ENCODE data around the gene GANC.
"Not testable (repeated sequence)": the region's sequence is repeated elsewhere in the genome, so short reads cannot be mapped to it uniquely, and the experiment has no call there.

Gene GANC

GRCh38 chr15:42272939-42273899 lies at the start of gene GANC, which contains the start of gene TMEM87A:
Gene GANC, plus strand, starts transcription at chr15:42273201. Its CDS starts 1,281 bp downstream, at chr15:42274482.
Gene TMEM87A, minus strand, starts transcription at chr15:42273433. Its CDS starts 35 bp downstream, at chr15:42273398.
- DNase-seq: peak; percentile 92

- no peak for DNase-seq
Measured at GRCh38 chr15:42226648-42227047, 46.4 kb upstream of the GANC start.

GRCh38 chr15:42228036-42228435 lies 45.0 kb upstream of the GANC start:
- DNase-seq: no peak

GRCh38 chr15:42228981-42229380 lies 44.0 kb upstream of the GANC start:
- DNase-seq: not testable (repeated sequence)

- no peak for DNase-seq
Measured at GRCh38 chr15:42231088-42231487, 41.9 kb upstream of the GANC start.

- no peak for DNase-seq
Measured at GRCh38 chr15:42232606-42233005, 40.4 kb upstream of the GANC start.

- DNase-seq: no peak
Measured at GRCh38 chr15:42233107-42233506, 39.9 kb upstream of the GANC start.

GRCh38 chr15:42239528-42240182 lies 33.3 kb upstream of the GANC start:
- DNase-seq: no peak

- DNase-seq: no peak
Measured at GRCh38 chr15:42240823-42241222, 32.2 kb upstream of the GANC start.

- no peak for DNase-seq
Measured at GRCh38 chr15:42253300-42253699, 19.7 kb upstream of the GANC start.

- DNase-seq: no peak
Measured at GRCh38 chr15:42264795-42265194, 8.2 kb upstream of the GANC start.

GRCh38 chr15:42267286-42267685 lies 5.7 kb upstream of the GANC start:
- no peak for DNase-seq

GRCh38 chr15:42270551-42270950 lies 2.5 kb upstream of the GANC start:
- no peak for DNase-seq

- no peak for DNase-seq
Measured at GRCh38 chr15:42270996-42271395, 2.0 kb upstream of the GANC start.

GRCh38 chr15:42273900-42274701 lies 1.1 kb downstream of the GANC start:
- DNase-seq: no peak

- no peak for DNase-seq
Measured at GRCh38 chr15:42274702-42274989, 1.6 kb downstream of the GANC start.

- no peak for DNase-seq
Measured at GRCh38 chr15:42275780-42276391, 2.9 kb downstream of the GANC start.

- DNase-seq: no peak
Measured at GRCh38 chr15:42276762-42277161, 3.8 kb downstream of the GANC start.

GRCh38 chr15:42279234-42279723 lies 6.3 kb downstream of the GANC start:
- no peak for DNase-seq

GRCh38 chr15:42282344-42282743 lies 9.3 kb downstream of the GANC start:
- DNase-seq: no peak

- no peak for DNase-seq
Measured at GRCh38 chr15:42282926-42283325, 9.9 kb downstream of the GANC start.

- no peak for DNase-seq
Measured at GRCh38 chr15:42283671-42284070, 10.7 kb downstream of the GANC start.

- DNase-seq: no peak
Measured at GRCh38 chr15:42284551-42284950, 11.6 kb downstream of the GANC start.
